Measurements from ENCODE around the gene CASKIN1. TPM values are rescaled to one million over a fixed set of nuclear protein-coding genes. Genes with fewer than 3 reads are reported as not detected.

Gene CASKIN1
- total and polyA plus RNA-seq, 10 of the 15 experiments (the other 5 are each of a cell fraction or from before 2014, with no cell fraction given), result 0.03 to 0.33 (median 0.11) TPM; not detected in 5

DNA sequence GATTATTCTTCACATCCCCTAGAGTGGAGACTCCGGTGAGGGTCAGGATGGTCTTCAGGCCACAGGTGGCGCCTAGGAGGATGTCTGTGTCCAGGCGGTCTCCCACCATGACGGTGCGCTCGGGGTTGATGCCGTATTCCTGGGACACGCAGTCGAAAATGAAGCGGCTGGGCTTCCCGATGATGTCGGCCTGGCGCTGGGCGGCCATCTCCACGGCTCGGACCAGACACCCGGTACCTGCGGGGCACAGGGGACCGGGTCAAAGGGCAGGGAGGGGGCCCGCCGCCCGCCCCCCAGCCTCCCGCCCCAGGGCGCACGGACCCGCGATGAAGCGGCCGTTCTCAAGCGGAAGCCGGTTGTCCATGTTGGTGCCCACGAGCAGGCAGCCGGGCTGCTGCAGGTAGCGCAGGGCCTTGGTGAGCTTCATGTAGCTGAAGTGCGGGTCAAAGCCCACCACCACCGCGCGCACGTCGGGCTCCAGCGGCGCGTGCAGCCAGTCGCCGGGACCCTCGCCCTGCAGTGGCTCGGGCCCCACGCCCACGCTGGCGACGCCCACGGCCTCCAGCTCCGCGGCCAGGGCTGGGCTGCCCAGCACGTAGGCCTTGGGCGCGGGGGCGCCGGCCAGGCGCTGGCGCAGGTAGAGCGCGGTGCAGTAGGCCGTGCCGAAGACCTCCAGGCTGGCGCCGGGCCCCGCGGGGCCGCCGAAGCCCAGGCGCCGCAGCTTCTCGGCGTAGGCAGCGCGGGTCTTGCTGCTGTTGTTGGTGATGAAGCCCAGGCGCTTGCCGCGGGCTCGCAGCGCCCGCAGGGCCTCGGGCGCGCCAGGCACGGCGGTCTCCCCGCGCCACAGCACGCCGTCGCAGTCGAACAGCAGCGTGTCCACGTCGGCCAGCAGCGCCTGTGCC, 17.7 kb upstream of the CASKIN1 start:
- H3K9ac ChIP-seq (ENCODE audit: control insufficient read depth, insufficient read depth, low read length), result peak overlapping the region; percentile 82
- ATAC-seq, result no peak
- ChIA-PET POLR2A (interaction anchor here (0.5 to 1.7 kb wide), 9 partner anchors 8 to 389 kb away, joined by 3 to 11 read pairs (median 5); partner anchors contain the start of genes ECI1, MLST8, NTHL1 and TRAF7), RAD21 (ENCODE audit: unreplicated experiment) (interaction anchor here (0.8 to 1.3 kb wide), 5 partner anchors 8 to 216 kb away, joined by 3 to 7 read pairs (median 4); partner anchors contain the start of genes ECI1 and TRAF7), SMC1A (ENCODE audit: uncharacterized antibody, unreplicated experiment) (interaction anchor here (0.7 to 1.0 kb wide), 2 partner anchors 9 to 59 kb away, joined by 3 to 4 read pairs; partner anchors contain the start of genes E4F1 and TRAF7), CTCF (interaction anchor here (1.0 to 1.5 kb wide), 2 partner anchors 9 to 19 kb away, joined by 3 to 6 read pairs; partner anchors contain the start of gene MLST8)
- H4K20me1 ChIP-seq (ENCODE audit: control insufficient read depth, insufficient read depth), result no peaks in the 10 kb centered on the region
- H3K27ac ChIP-seq (ENCODE audit: control insufficient read depth, insufficient read depth), result peak overlapping the region; percentile 65
- H3K9me3 ChIP-seq (replicated peaks; ENCODE audit: control insufficient read depth, insufficient read depth, low read length), result no peaks in the 10 kb centered on the region
- H3K79me2 ChIP-seq (ENCODE audit: control insufficient read depth, insufficient read depth, low read length), result peaks cover 16% of the 10 kb centered on the region
- BruUV-seq (replicated peaks), result no TSS peak
- H3K4me1 ChIP-seq (ENCODE audit: control insufficient read depth, insufficient read depth, low read length), result no peaks in the 10 kb centered on the region
- DNase-seq (ENCODE audit: low read depth, low spot score), result no peak
- intact Hi-C loops (cut with micrococcal nuclease; ENCODE audit: unreplicated experiment) (no loop called here), in situ Hi-C loops (cut with MboI) (no loop called here)
- H3K4me3 ChIP-seq, result peak overlapping the region; percentile 80
- H2AFZ ChIP-seq (ENCODE audit: control insufficient read depth, low read depth, low read length), result peak overlapping the region; percentile 76
- peak overlapping the region; percentile 75; the same call in 1 of the 2 replicates for H3K4me2 ChIP-seq (ENCODE audit: control insufficient read depth, insufficient read depth)
- no peak for FAIRE-seq
- H3K36me3 ChIP-seq (ENCODE audit: control insufficient read depth in 2 of 2, insufficient read depth in 2 of 2, low read length in 1 of 2), result peaks cover 3 to 6% of the 10 kb centered on the region in 2 experiments; a peak in 3 of 4 replicates
- WGBS (ENCODE audit: insufficient coverage, insufficient replicate concordance, low lambda C conversion rate, missing lambda C conversion rate), result 2% methylated on average over 79 of the region's 98 CpGs
- no peaks in the 10 kb centered on the region for H3K27me3 ChIP-seq (replicated peaks in 1 of 2; ENCODE audit: control insufficient read depth in 2 of 2, insufficient read depth in 2 of 2, low read length in 1 of 2)
- TF ChIP-seq POLR2AphosphoS5 (IDR thresholded peaks at IDR 0.05; ENCODE audit: low read length), result no peak
- no peak for TF ChIP-seq CHD4 (IDR thresholded peaks at IDR 0.05)
- TF ChIP-seq BMI1 (IDR thresholded peaks at IDR 0.05; ENCODE audit: borderline replicate concordance), result no peak
- TF ChIP-seq, protein P1, sequence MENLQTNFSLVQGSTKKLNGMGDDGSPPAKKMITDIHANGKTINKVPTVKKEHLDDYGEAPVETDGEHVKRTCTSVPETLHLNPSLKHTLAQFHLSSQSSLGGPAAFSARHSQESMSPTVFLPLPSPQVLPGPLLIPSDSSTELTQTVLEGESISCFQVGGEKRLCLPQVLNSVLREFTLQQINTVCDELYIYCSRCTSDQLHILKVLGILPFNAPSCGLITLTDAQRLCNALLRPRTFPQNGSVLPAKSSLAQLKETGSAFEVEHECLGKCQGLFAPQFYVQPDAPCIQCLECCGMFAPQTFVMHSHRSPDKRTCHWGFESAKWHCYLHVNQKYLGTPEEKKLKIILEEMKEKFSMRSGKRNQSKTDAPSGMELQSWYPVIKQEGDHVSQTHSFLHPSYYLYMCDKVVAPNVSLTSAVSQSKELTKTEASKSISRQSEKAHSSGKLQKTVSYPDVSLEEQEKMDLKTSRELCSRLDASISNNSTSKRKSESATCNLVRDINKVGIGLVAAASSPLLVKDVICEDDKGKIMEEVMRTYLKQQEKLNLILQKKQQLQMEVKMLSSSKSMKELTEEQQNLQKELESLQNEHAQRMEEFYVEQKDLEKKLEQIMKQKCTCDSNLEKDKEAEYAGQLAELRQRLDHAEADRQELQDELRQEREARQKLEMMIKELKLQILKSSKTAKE (IDR thresholded peaks at IDR 0.05; ENCODE audit: low read depth, poor library complexity, severe bottlenecking), result no peak
- TF ChIP-seq NBN (IDR thresholded peaks at IDR 0.05), result no peak
- TF ChIP-seq, protein P2, sequence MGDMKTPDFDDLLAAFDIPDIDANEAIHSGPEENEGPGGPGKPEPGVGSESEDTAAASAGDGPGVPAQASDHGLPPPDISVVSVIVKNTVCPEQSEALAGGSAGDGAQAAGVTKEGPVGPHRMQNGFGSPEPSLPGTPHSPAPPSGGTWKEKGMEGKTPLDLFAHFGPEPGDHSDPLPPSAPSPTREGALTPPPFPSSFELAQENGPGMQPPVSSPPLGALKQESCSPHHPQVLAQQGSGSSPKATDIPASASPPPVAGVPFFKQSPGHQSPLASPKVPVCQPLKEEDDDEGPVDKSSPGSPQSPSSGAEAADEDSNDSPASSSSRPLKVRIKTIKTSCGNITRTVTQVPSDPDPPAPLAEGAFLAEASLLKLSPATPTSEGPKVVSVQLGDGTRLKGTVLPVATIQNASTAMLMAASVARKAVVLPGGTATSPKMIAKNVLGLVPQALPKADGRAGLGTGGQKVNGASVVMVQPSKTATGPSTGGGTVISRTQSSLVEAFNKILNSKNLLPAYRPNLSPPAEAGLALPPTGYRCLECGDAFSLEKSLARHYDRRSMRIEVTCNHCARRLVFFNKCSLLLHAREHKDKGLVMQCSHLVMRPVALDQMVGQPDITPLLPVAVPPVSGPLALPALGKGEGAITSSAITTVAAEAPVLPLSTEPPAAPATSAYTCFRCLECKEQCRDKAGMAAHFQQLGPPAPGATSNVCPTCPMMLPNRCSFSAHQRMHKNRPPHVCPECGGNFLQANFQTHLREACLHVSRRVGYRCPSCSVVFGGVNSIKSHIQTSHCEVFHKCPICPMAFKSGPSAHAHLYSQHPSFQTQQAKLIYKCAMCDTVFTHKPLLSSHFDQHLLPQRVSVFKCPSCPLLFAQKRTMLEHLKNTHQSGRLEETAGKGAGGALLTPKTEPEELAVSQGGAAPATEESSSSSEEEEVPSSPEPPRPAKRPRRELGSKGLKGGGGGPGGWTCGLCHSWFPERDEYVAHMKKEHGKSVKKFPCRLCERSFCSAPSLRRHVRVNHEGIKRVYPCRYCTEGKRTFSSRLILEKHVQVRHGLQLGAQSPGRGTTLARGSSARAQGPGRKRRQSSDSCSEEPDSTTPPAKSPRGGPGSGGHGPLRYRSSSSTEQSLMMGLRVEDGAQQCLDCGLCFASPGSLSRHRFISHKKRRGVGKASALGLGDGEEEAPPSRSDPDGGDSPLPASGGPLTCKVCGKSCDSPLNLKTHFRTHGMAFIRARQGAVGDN (IDR thresholded peaks at IDR 0.05), result 0 out of 2 replicates have a peak, but pooled peaks have one; percentile 16
- no peak for TF ChIP-seq RAD21 (IDR thresholded peaks at IDR 0.05; ENCODE audit: insufficient read depth, low read depth, low read length)
- TF ChIP-seq SUPT20H (IDR thresholded peaks at IDR 0.05; ENCODE audit: borderline replicate concordance, control insufficient read depth, low read depth, low read length), result no peak
- TF ChIP-seq, protein P3, sequence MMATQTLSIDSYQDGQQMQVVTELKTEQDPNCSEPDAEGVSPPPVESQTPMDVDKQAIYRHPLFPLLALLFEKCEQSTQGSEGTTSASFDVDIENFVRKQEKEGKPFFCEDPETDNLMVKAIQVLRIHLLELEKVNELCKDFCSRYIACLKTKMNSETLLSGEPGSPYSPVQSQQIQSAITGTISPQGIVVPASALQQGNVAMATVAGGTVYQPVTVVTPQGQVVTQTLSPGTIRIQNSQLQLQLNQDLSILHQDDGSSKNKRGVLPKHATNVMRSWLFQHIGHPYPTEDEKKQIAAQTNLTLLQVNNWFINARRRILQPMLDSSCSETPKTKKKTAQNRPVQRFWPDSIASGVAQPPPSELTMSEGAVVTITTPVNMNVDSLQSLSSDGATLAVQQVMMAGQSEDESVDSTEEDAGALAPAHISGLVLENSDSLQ (IDR thresholded peaks at IDR 0.05), result no peak
- peak in 1 of 2 experiments; percentile 79; a peak in 1 of 3 replicates for TF ChIP-seq EGR1 (IDR thresholded peaks at IDR 0.05; ENCODE audit: borderline replicate concordance in 1 of 2, low read depth in 2 of 2, low read length in 2 of 2)
- no peak for TF ChIP-seq JUND (IDR thresholded peaks at IDR 0.05; ENCODE audit: low read depth, low read length)
- TF ChIP-seq CBX3 (IDR thresholded peaks at IDR 0.05; ENCODE audit: borderline replicate concordance, low read depth), result no peak
- no peak for TF ChIP-seq ETV6 (conservative IDR thresholded peaks at IDR 0.05 in 1 of 2, IDR thresholded peaks at IDR 0.05 in 1 of 2; ENCODE audit: borderline replicate concordance in 1 of 2, low read depth in 1 of 2)
- TF ChIP-seq MTA3 (IDR thresholded peaks at IDR 0.05; ENCODE audit: borderline replicate concordance, low read length), result no peak
